Stimulated activated CD8-positive, alpha-beta memory T cell treated with anti-CD3 and anti-CD28 coated beads, Interleukin-12 subunit alpha, Interleukin-12 subunit beta, amount 100 ng/mL, for 24 hours (primary cell): Measurements from ENCODE around the gene AP4E1.
"Not testable (repeated sequence)": the region's sequence is repeated elsewhere in the genome, so short reads cannot be mapped to it uniquely, and the experiment has no call there.

ENCODE experiments used
- DNase-seq: peaks from one replicate; pipeline ENCODE4 v3.0.0-alpha.2; 2020; ENCODE audit errors: extremely low read depth

Gene AP4E1

GRCh38 chr15:50945725-50946124 lies 37.2 kb downstream of the AP4E1 start:
- no peak for DNase-seq

DNA sequence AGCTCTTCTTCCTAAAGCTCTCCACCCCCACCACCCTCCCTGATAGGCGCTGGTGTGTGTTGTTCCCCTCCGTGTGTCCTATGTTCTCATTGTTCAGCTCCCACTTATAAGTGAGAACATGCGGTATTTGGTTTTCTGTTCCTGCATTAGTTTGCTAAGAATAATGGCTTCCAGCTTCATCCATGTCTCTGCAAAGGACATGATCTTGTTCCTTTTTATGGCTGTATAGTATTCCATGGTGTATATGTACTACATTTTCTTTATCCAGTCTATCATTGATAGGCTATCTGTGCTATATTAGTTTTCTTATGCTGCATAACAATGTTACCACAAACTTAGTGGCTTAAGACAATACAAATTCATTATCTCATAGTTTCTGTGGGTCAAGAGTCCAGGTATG lies 42.3 kb downstream of the AP4E1 start:
- DNase-seq: not testable (repeated sequence)

GRCh38 chr15:50953302-50953701 lies 44.8 kb downstream of the AP4E1 start:
- DNase-seq: no peak

DNA sequence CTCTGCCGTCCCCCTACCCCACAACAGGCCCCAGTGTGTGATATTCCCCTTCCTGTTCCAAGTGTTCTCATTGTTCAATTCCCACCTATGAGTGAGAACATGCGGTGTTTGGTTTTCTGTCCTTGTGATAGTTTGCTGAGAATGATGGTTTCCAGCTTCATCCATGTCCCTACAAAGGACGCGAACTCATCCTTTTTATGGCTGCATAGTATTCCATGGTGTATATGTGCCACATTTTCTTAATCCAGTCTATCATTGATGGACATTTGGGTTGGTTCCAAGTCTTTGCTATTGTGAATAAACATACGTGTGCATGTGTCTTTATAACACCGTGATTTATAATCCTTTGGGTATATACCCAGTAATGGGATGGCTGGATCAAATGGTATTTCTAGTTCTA lies 46.4 kb downstream of the AP4E1 start:
- DNase-seq: not testable (repeated sequence)

GRCh38 chr15:50959717-50960116 lies 51.2 kb downstream of the AP4E1 start:
- no peak for DNase-seq

GRCh38 chr15:50964075-50964474 lies 55.6 kb downstream of the AP4E1 start:
- DNase-seq: no peak

GRCh38 chr15:50968353-50968752 lies 59.9 kb downstream of the AP4E1 start:
- no peak for DNase-seq

DNA sequence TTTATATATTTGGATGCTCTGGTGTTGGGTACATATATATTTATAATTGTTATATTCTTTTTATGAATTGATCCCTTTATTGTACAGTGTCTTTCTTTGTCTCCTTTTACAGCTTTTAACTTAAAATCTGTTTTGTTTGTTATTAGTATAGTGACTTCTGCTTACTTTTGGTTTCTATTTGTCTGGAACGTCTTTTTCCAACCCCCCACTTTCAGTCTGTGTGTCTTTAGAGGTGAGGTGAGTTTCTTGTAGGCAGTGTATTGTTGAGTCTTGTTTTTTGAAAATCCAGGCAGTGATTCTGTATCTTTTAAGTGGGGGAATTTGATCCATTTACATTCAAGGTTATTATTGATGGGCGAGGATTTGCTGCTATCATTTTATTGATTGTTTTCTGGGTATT lies 62.0 kb downstream of the AP4E1 start:
- DNase-seq: no peak

DNA sequence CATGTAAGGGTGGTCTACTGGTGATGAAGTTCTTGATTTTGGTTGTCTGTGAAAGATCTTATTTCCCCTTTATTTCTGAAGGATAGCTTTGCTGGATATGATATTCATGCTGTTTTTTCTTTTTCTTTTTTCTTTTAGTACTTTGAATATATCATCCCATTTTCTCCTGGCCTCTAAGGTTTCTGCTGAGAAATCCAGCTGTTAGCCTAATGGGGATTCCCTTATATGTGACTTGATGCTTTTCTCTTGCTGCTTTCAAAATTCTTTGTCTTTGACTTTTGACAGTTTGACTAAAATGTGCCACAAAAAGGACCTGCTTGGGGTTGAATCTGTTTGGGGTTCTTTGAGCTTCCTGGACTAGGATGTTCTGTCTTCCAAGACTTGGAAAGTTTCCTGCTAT lies 62.6 kb downstream of the AP4E1 start:
- no peak for DNase-seq

- DNase-seq: no peak
These were observed 63.1 kb downstream of the AP4E1 start for GRCh38 chr15:50971542-50971941.

- DNase-seq: no peak
These were observed 65.1 kb downstream of the AP4E1 start for GRCh38 chr15:50973605-50974004.

DNA sequence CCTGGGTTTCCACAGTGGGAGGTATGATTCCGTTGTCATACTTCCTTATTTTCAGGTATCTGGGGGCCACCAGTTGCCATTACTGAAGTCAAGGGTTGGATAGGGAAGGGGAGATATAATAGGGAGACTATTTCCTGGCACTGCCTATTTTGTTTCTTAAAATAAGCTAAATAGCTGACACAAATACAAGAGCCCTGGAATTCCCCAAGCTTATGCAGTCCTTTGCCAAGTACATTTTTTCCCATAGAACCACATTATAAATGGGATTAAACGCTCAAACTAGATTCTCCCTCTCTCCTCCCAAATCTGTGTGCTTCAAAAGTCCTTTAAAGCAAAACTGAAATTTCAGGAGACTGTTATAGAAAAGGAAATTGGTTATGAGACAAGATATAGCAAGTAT lies 68.7 kb downstream of the AP4E1 start:
- DNase-seq: no peak

- no peak for DNase-seq
These were observed 70.1 kb downstream of the AP4E1 start for GRCh38 chr15:50978580-50978979.

- no peak for DNase-seq
These were observed 70.6 kb downstream of the AP4E1 start for GRCh38 chr15:50979041-50979440.

DNA sequence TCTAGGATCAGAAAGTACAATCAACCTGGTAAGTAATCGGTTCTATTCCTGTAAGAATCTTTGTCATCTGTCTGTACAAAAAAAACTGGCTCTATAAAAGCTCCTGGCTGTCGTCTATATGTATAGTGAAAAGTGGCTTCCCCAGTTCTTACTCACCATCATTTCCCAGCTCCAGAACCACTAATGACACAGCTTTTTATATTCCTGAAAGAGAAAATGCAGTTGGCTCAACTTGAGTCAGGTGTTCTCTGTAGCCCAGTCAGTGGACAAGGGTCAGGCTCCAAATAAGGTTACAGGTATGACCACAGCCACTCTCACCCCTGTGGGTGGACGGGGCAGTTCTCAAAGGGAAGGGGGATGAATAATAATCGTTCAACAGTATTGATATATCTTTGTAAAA lies 85.1 kb downstream of the AP4E1 start:
- DNase-seq: no peak

DNA sequence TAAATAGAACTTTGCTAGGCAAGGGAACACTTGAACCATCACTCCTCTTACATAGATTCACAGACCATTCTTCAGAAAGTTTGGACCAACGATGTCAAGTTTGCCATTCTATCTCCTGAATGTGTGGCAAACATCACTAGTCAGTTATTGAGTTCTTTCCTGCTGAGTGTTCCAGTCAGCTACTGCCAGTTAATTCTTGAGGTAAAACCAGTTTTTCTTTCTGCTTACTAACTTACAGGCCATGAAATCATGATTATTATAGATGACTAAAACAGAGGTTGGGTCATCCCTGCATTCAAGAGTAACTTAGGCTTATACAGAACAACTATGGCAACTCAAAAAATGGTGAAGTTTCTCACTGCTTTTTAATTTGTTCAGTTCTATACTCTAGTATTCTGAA lies 88.2 kb downstream of the AP4E1 start:
- DNase-seq: no peak

DNA sequence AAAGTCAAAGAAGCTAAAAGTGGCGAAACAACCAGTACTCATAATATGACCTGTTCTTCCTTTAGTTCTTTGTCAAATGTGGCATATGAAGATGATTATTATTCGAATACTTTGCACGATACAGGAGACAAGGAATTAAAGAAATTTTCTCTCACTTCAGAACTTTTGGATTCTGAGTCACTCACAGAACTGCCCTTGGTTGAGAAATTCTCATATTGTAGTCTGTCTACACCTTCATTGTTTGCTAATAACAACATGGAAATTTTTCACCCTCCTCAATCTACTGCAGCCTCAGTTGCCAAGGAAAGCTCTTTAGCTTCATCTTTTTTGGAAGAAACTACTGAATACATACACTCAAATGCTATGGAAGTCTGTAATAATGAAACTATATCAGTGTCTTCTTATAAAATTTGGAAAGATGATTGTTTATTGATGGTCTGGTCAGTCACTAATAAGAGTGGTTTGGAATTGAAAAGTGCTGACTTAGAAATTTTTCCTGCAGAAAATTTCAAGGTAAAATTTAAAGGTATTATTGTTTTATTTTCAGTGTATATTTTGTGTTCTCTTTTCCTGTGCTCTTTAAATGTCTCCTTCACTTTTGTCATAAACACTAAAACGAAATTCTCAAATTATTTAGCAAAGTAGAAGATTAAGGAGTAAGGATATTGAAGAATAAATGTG lies 89.0 kb downstream of the AP4E1 start:
- no peak for DNase-seq

- no peak for DNase-seq
These were observed 95.6 kb downstream of the AP4E1 start for GRCh38 chr15:51004103-51004551.

DNA sequence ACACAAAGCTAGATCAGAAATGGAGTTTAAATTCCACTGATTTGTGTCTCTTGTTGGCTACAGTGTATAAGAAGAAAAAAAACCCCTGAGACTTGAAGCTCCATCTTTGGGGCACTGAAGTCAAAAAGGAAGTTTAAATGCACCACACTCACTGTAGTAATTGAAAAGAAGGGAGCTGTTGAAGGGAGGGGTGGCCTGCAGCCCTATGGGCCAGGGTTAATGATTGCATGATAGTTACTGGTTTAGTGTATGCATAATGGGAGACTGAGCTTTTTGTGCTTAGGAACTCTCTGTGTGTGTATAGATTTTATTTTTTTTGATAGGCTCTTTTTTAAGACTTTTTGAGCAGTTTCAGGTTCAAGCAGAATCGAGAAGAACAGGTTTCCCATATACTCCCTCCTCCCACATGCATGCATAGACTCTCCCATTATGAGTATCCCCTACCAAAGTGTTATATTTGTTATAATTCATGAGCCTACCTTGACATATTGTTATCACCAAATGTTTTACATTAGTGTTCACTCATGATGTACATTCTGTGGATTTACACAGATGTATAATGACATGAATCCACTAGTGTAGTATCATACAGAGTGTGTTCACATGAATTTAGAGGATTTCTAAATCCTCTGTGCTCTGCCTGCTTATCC lies 98.0 kb downstream of the AP4E1 start:
- no peak for DNase-seq

- no peak for DNase-seq
These were observed 98.7 kb downstream of the AP4E1 start for GRCh38 chr15:51007131-51007666.

GRCh38 chr15:51011212-51011611 lies 102.7 kb downstream of the AP4E1 start:
- no peak for DNase-seq

- no peak for DNase-seq
These were observed 108.1 kb downstream of the AP4E1 start for GRCh38 chr15:51016615-51017014.

DNA sequence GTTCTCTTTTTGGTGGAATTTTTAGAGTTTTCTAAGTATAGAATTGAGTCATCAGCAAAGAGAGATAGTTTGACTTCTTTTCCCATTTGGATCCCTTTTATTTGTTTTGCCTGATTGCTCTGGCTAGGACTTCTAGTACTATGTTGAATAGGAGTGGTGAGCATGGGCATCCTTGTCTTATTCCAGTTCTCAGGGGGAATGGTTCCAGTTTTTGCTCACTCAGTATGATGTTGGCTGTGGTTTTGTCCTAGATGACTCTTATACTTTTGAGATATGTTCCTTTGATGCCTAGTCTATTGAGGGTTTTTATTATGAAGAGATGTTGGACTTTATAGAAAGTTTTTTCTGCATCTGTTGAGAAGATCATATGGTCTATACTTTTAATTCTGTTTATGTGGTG lies 113.7 kb downstream of the AP4E1 start:
- no peak for DNase-seq
